Activated CD8-positive, alpha-beta memory T cell treated with anti-CD3 and anti-CD28 coated beads, Interleukin-2, amount 50 U/mL, for 24 hours (primary cell): ENCODE results near the gene COL3A1.

Source experiments
- DNase-seq: peaks from one replicate; pipeline ENCODE4 v3.0.0-alpha.2; 2020; ENCODE audit errors: extremely low read depth

COL3A1 gene

DNA sequence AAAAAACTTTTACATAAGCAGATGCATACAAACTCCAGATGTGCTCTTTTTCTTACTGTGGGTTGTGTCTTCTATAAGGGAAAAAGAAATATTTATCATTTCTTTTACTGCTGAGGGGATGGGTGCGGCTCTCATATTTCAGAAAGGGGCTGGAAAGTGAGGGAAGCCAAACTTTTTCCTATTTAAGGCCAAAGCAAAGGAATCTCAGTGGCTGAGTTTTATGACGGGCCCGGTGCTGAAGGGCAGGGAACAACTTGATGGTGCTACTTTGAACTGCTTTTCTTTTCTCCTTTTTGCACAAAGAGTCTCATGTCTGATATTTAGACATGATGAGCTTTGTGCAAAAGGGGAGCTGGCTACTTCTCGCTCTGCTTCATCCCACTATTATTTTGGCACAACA is at the start of gene COL3A1:
TSS of gene COL3A1 (plus strand) at position 210 of the 400 bp plus-strand sequence. CDS start at position 327, 117 bp downstream.
- DNase-seq, result no peak

GRCh38 chr2:188928643-188929042 is 45.5 kb upstream of the COL3A1 start:
- no peak for DNase-seq

GRCh38 chr2:188931361-188931760 is 42.8 kb upstream of the COL3A1 start:
- DNase-seq, result no peak

GRCh38 chr2:188937228-188938220 is 36.6 kb upstream of the COL3A1 start:
- DNase-seq, result no peak

GRCh38 chr2:188940171-188940570 is 34.0 kb upstream of the COL3A1 start:
- no peak for DNase-seq

DNA sequence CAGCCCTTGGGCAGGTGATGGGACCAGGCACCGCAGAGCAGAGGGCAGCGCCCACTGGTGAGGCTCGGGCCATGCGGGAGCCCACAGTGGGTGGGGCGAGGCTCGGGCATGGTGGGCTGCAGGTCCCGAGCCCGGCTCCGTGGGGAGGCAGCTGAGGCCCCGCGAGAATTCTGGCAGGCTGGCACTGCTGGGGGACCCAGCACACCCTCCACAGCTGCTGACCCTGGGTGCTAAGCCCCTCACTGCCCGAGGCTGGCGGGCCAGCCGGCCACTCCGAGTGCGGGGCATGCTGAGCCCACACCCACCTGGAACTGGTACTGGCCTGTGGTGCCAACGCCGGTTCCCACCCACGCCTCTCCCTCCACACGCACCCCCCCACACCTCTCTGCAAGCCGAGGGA is 29.7 kb upstream of the COL3A1 start:
- DNase-seq, result no peak

- DNase-seq, result no peak
These were observed 24.9 kb upstream of the COL3A1 start for GRCh38 chr2:188949046-188949818.

- DNase-seq, result no peak
These were observed 21.3 kb upstream of the COL3A1 start for GRCh38 chr2:188952901-188953300.

DNA sequence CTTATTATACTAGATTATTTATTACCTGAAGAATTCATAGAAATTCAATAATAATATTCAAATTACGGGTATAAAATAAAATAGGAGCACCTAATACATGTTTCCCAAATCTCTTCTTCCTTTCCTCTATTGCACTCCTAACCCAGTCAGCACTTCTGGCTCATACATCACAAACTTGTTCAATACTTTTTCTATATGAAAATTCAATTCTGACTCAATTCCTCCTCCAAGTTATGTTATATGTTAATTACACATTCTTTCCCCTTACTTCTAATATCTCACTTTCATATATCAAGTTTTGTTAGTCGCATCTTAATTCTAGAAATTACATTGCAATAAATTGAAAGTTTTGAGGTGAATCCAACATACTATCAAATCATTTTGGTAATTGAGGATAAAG is 17.9 kb upstream of the COL3A1 start:
- DNase-seq, result no peak

DNA sequence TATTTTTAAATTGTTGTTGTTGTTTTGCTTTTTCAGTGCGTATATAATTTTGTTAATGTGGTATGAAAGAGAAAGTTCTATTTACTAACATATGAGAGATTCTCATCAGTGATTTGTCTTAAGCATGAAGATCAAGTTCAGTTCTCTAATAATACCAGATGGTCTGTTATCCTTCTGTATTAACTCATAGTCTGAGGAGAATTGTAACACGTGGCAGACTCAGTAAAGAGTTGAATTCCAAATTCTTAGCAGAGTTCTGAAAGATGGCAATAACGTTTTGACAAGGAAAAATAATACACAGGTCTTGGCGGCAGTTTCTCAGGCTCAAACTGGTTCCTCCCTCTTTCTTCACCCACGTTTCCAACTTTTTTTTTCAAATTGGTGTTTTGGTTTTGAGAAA is 17.2 kb upstream of the COL3A1 start:
- DNase-seq, result no peak

- no peak for DNase-seq
These were observed 16.5 kb upstream of the COL3A1 start for GRCh38 chr2:188957646-188958045.

GRCh38 chr2:188963741-188964140 is 10.4 kb upstream of the COL3A1 start:
- no peak for DNase-seq

GRCh38 chr2:188964976-188965546 is 9.1 kb upstream of the COL3A1 start:
- no peak for DNase-seq

DNA sequence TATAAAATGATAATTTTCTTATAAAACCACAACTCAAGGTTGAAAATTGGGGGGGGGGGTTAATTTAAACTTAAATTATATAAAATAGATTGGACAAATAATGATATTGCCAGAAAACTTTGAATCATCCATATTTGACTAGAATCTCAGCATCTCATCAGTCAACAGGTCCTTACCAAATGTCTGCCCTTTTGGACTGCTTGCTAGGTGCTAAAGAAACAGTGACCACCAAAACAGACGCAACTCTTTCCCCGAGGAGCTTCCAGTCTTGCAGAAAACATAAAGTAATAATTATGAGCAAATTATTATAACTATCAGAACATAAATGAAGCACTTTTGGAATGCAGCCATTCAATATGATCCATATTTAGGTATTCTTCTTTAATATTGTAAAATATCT is 8.6 kb upstream of the COL3A1 start:
- no peak for DNase-seq

DNA sequence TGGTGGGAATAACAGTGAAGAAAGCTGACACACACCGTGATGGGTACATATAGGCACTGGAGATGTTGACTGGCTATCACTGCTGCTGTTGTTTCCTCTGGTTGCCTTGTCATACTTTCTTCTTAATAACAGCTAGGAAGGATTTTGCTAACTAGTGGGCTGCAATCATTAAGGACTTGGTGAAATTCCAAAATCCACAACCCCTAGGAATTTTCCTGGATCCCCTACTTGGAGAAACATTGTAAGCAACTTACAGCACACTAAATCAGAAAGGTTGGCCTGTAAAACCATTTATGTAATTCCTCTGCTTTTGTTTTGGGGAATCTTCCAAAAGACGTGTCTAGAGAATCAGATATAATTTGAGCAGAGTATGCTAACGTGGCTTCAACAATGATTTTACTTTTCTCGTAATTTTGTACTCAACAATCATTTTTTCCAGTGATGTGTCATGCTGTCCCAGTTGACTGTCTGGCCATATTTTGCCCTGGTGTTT is 8.0 kb upstream of the COL3A1 start:
- no peak for DNase-seq

GRCh38 chr2:188966728-188967440 is 7.3 kb upstream of the COL3A1 start:
- DNase-seq, result no peak

DNA sequence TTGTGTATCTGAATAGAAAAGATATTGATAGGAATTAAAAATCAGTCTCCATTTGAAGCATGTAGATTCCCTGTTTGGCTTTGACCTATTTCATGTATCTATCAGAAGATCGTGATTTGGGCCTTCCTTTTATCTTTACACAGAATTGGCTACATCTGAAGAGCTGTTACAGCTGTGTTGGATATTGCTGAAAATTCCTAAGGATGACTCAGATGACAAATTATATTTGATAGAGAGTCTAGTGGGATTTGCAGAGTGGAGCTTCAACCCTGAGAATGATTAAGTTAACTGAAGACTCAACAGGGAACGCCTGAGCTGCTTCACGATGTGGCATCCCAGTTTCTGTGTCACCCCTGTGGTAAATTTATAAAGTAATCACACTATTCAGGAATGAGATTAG is 4.9 kb upstream of the COL3A1 start:
- DNase-seq, result no peak

- no peak for DNase-seq
These were observed 4.5 kb upstream of the COL3A1 start for GRCh38 chr2:188969651-188970050.

GRCh38 chr2:188970211-188970610 is 4.0 kb upstream of the COL3A1 start:
- no peak for DNase-seq

GRCh38 chr2:188971432-188971861 is 2.7 kb upstream of the COL3A1 start:
- DNase-seq, result no peak

DNA sequence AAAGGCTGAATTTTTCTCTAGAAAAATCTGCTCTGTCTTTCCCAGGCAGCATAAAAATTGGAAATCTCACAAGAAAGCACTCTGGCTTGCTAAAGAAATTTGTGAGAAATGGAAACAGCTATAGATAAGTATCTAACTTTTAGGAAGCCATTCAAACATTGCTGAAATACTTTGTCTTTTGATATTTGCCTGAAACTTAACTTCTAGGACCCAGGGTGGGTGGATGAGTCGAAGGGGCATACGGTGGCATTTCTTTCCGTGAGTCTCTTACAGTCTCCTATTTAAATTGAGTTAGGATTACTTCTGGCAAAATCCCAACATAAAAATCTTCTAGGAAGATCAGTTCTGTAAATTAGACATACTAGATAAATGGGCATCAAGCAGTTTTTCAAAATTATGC is 532 bp upstream of the COL3A1 start:
- DNase-seq, result no peak
